ENCODE measurements around the gene PTGER4. TPM values are rescaled to one million over a fixed set of nuclear protein-coding genes. Genes with fewer than 3 reads are reported as not detected.

PTGER4 gene
- total RNA-seq, 1 experiment from 2014 or later = 15.7 TPM

GRCh38 chr5:40685976-40686486 is 6.3 kb downstream of the PTGER4 start:
- Histone ChIP-seq H3K4me2 (no peak overlapping the region; the same call in 1 of the 2 replicates), H3F3A (ENCODE audit: insufficient read depth, low read depth) (no peaks in the 10 kb centered on the region), H3K79me2 (ENCODE audit: low read depth) (peaks cover 72% of the 10 kb centered on the region), H3K27me3 (ENCODE audit: insufficient read depth, low read depth) (no peaks in the 10 kb centered on the region), H4K20me1 (ENCODE audit: insufficient read depth) (no peaks in the 10 kb centered on the region), H3K36me3 (ENCODE audit: low read depth) (peaks cover 24% of the 10 kb centered on the region), H3K27ac (no peak overlapping the region), H2AFZ (no peak overlapping the region), H3K4me3 (no peak overlapping the region), H3K9me2 (ENCODE audit: insufficient read depth) (no peaks in the 10 kb centered on the region), H3K4me1 (replicated peaks; ENCODE audit: insufficient read depth) (peaks cover 67% of the 10 kb centered on the region), H3K9me3 (ENCODE audit: insufficient read depth, low read depth) (0 out of 2 replicates have a peak, but pooled peaks cover 3% of the 10 kb centered on the region)
- BruUV-seq (replicated peaks) = no TSS peak
- ChIA-PET CTCF (interaction anchor here (0.5 to 1.7 kb wide), 5 partner anchors 418 to 970 kb away, joined by 3 to 7 read pairs (median 3); no protein-coding TSS in a partner anchor), POLR2A (ENCODE audit: unreplicated experiment) (interaction anchor here (0.6 kb wide), 8 partner anchors 38 to 1098 kb away, joined by 3 to 9 read pairs (median 5); no protein-coding TSS in a partner anchor)
- TF ChIP-seq, protein P1, sequence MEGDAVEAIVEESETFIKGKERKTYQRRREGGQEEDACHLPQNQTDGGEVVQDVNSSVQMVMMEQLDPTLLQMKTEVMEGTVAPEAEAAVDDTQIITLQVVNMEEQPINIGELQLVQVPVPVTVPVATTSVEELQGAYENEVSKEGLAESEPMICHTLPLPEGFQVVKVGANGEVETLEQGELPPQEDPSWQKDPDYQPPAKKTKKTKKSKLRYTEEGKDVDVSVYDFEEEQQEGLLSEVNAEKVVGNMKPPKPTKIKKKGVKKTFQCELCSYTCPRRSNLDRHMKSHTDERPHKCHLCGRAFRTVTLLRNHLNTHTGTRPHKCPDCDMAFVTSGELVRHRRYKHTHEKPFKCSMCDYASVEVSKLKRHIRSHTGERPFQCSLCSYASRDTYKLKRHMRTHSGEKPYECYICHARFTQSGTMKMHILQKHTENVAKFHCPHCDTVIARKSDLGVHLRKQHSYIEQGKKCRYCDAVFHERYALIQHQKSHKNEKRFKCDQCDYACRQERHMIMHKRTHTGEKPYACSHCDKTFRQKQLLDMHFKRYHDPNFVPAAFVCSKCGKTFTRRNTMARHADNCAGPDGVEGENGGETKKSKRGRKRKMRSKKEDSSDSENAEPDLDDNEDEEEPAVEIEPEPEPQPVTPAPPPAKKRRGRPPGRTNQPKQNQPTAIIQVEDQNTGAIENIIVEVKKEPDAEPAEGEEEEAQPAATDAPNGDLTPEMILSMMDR (conservative IDR thresholded peaks at IDR 0.05) = no peak
- TF ChIP-seq EZH2 (IDR thresholded peaks at IDR 0.05; ENCODE audit: low read depth) = no peak
- intact Hi-C loops (cut with micrococcal nuclease; ENCODE audit: unreplicated experiment) = loop anchor here (5.0 kb wide), 1 partner anchor 319 kb away; no protein-coding TSS in a partner anchor
- no peak for DNase-seq

DNA sequence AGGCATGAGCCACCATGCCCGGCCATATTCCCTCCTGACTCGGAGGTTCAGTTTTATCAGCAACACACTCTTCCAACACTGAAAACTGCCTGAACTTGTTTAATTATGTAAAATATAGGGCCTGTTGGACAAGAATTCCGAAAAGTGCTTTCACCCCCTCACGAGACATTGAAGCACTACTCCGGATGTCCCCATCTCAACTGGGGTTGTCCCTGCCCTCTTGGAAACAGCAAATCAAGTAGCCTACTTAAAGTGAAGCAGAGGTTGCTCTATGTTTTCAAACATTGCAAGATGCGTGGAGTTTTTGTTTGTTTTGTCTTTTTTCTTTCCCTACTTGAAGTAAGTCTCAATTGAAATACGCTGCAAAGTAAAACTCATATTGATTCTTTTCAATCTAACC is 7.6 kb downstream of the PTGER4 start:
- BruUV-seq (replicated peaks) = no TSS peak
- H2AFZ ChIP-seq = no peak overlapping the region
- no peak for TF ChIP-seq EZH2 (IDR thresholded peaks at IDR 0.05; ENCODE audit: low read depth)
- TF ChIP-seq, protein P1 (conservative IDR thresholded peaks at IDR 0.05) = no peak
- peaks cover 60% of the 10 kb centered on the region for H3K79me2 ChIP-seq (ENCODE audit: low read depth)
- ChIA-PET POLR2A (ENCODE audit: unreplicated experiment) (interaction anchor here (0.7 kb wide), 1 partner anchor 249 kb away, joined by 4 read pairs; no protein-coding TSS in a partner anchor), CTCF (interaction anchor here (1.7 kb wide), 1 partner anchor 739 kb away, joined by 7 read pairs; no protein-coding TSS in a partner anchor)
- no peaks in the 10 kb centered on the region for H3F3A ChIP-seq (ENCODE audit: insufficient read depth, low read depth)
- DNase-seq = no peak
- H3K36me3 ChIP-seq (ENCODE audit: low read depth) = peaks cover 33% of the 10 kb centered on the region
- peak overlapping the region; percentile 25; the same call in 1 of the 2 replicates for H3K4me2 ChIP-seq
- no peaks in the 10 kb centered on the region for H3K27me3 ChIP-seq (ENCODE audit: insufficient read depth, low read depth)
- no peak overlapping the region for H3K4me3 ChIP-seq
- intact Hi-C loops (cut with micrococcal nuclease; ENCODE audit: unreplicated experiment) = loop anchor here (5.0 kb wide), 1 partner anchor 320 kb away; no protein-coding TSS in a partner anchor
- 0 out of 2 replicates have a peak overlapping the region, but pooled peaks have one; percentile 2 for H3K27ac ChIP-seq
- H3K4me1 ChIP-seq (replicated peaks; ENCODE audit: insufficient read depth) = peaks cover 61% of the 10 kb centered on the region
- no peaks in the 10 kb centered on the region for H4K20me1 ChIP-seq (ENCODE audit: insufficient read depth)
- H3K9me2 ChIP-seq (ENCODE audit: insufficient read depth) = no peaks in the 10 kb centered on the region
- 0 out of 2 replicates have a peak, but pooled peaks cover 3% of the 10 kb centered on the region for H3K9me3 ChIP-seq (ENCODE audit: insufficient read depth, low read depth)

- peak; percentile 80 to 93 for DNase-seq
- no peaks in the 10 kb centered on the region for H3K27me3 ChIP-seq (ENCODE audit: insufficient read depth, low read depth)
- peak overlapping the region; percentile 25 for H3K4me2 ChIP-seq
- no peak overlapping the region for H3K4me3 ChIP-seq
- BruUV-seq (replicated peaks) = no TSS peak
- H3K9me3 ChIP-seq (ENCODE audit: insufficient read depth, low read depth) = 0 out of 2 replicates have a peak, but pooled peaks cover 3% of the 10 kb centered on the region
- H2AFZ ChIP-seq = no peak overlapping the region
- POLR2A ChIA-PET (ENCODE audit: unreplicated experiment) = no interaction called here
- no peaks in the 10 kb centered on the region for H3F3A ChIP-seq (ENCODE audit: insufficient read depth, low read depth)
- intact Hi-C loops (cut with micrococcal nuclease; ENCODE audit: unreplicated experiment) = loop anchor here (1.0 to 5.0 kb wide), 11 partner anchors 169 to 1109 kb away; no protein-coding TSS in a partner anchor
- peaks cover 52% of the 10 kb centered on the region for H3K4me1 ChIP-seq (replicated peaks; ENCODE audit: insufficient read depth)
- H3K9me2 ChIP-seq (ENCODE audit: insufficient read depth) = no peaks in the 10 kb centered on the region
- peaks cover 50% of the 10 kb centered on the region for H3K79me2 ChIP-seq (ENCODE audit: low read depth)
- TF ChIP-seq, protein P1 (conservative IDR thresholded peaks at IDR 0.05) = peak; percentile 98
- no peak for TF ChIP-seq EZH2 (IDR thresholded peaks at IDR 0.05; ENCODE audit: low read depth)
- H3K36me3 ChIP-seq (ENCODE audit: low read depth) = peaks cover 37% of the 10 kb centered on the region
- CTCF ChIA-PET = interaction anchor here (1.4 to 1.5 kb wide), 2 partner anchors 740 to 972 kb away, joined by 3 to 8 read pairs; no protein-coding TSS in a partner anchor
- no peaks in the 10 kb centered on the region for H4K20me1 ChIP-seq (ENCODE audit: insufficient read depth)
- H3K27ac ChIP-seq = 0 out of 2 replicates have a peak overlapping the region, but pooled peaks have one; percentile 2
Measured at GRCh38 chr5:40688127-40688761, 8.5 kb downstream of the PTGER4 start.

Data from PC-9 (cell line).